Left forelimb (tissue), 1 donor: ENCODE measurements around the gene MTX1.
"Not testable (repeated sequence)": the region's sequence is repeated elsewhere in the genome, so short reads cannot be mapped to it uniquely, and the experiment has no call there.

Experiments
- DNase-seq: peaks from one replicate; pipeline ENCODE4 v3.0.0-alpha.2; 2018; ENCODE audit warnings: low spot score

Gene MTX1

GRCh38 chr1:155209312-155209721 lies 822 bp downstream of the MTX1 start:
- DNase-seq = no peak

- DNase-seq = no peak
Measured at GRCh38 chr1:155210314-155211104, 2.0 kb downstream of the MTX1 start.

GRCh38 chr1:155211381-155212050 lies 3.0 kb downstream of the MTX1 start:
- peak; percentile 81 for DNase-seq

- DNase-seq = not testable (repeated sequence)
Measured at GRCh38 chr1:155212051-155212440, 3.6 kb downstream of the MTX1 start.

- not testable (repeated sequence) for DNase-seq
Measured at GRCh38 chr1:155214702-155215101, 6.2 kb downstream of the MTX1 start.

GRCh38 chr1:155218854-155219591 lies 10.5 kb downstream of the MTX1 start:
- DNase-seq = no peak

GRCh38 chr1:155219592-155220031 lies 11.1 kb downstream of the MTX1 start:
- no peak for DNase-seq

- not testable (repeated sequence) for DNase-seq
Measured at GRCh38 chr1:155220211-155220965, 11.9 kb downstream of the MTX1 start.

GRCh38 chr1:155223047-155223446 lies 14.6 kb downstream of the MTX1 start:
- DNase-seq = no peak

GRCh38 chr1:155225404-155225759 lies 16.9 kb downstream of the MTX1 start:
- DNase-seq = not testable (repeated sequence)

GRCh38 chr1:155226188-155226909 lies 17.9 kb downstream of the MTX1 start:
- peak; percentile 80 for DNase-seq

- no peak for DNase-seq
Measured at GRCh38 chr1:155226910-155227260, 18.4 kb downstream of the MTX1 start.

- DNase-seq = peak; percentile 99
Measured at GRCh38 chr1:155227261-155228095, 19.0 kb downstream of the MTX1 start.

GRCh38 chr1:155228096-155228427 lies 19.6 kb downstream of the MTX1 start:
- no peak for DNase-seq

- DNase-seq = not testable (repeated sequence)
Measured at GRCh38 chr1:155231302-155231701, 22.8 kb downstream of the MTX1 start.

- DNase-seq = peak; percentile 85
Measured at GRCh38 chr1:155232001-155232978, 23.8 kb downstream of the MTX1 start.

GRCh38 chr1:155233502-155233901 lies 25.0 kb downstream of the MTX1 start:
- DNase-seq = not testable (repeated sequence)

GRCh38 chr1:155235375-155235774 lies 26.9 kb downstream of the MTX1 start:
- not testable (repeated sequence) for DNase-seq

GRCh38 chr1:155236451-155236850 lies 28.0 kb downstream of the MTX1 start:
- no peak for DNase-seq
